ENCODE data around the gene TTF2.

TTF2 gene

DNA sequence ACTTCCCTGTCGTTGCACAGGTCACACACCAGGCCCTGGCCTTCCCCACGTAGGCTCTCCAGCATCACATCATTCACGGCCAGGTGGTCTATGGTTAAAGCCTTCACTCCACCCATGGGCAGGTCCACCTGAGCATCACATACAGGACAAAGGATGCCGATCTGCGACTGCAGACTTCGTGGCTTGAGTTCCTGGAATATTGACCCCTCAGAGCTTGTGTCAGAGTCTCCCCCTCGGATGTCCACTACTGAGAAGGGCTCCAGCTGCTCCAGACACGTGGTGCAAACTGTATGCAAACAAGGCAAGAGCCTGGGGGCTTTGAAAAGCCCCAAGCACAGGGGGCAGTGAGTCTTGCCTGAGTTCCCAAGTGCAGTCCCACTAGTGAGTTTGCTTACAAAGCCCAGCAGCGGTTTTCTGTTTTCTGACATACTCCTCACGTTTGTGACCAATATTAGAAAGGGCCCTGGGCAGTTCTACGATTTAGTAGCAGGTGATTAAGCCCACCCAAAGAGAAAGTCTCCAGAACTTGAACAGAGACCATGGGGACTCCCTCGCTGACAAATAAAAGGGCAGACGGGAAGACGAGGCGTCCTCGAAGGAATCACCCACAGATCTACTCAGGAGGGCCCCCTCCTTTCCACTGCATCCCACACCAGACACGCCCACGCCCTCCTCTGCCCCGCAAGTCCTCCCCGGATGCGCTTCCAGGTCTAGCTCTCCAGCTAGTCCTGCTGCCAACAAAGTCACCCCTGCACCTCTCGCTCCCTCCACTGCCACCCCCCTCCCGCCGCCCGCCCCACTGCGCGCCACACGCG is 60.9 kb downstream of the TTF2 start:
- DNase-seq (ENCODE audit: low read depth in 2 of 2): no peak

DNA sequence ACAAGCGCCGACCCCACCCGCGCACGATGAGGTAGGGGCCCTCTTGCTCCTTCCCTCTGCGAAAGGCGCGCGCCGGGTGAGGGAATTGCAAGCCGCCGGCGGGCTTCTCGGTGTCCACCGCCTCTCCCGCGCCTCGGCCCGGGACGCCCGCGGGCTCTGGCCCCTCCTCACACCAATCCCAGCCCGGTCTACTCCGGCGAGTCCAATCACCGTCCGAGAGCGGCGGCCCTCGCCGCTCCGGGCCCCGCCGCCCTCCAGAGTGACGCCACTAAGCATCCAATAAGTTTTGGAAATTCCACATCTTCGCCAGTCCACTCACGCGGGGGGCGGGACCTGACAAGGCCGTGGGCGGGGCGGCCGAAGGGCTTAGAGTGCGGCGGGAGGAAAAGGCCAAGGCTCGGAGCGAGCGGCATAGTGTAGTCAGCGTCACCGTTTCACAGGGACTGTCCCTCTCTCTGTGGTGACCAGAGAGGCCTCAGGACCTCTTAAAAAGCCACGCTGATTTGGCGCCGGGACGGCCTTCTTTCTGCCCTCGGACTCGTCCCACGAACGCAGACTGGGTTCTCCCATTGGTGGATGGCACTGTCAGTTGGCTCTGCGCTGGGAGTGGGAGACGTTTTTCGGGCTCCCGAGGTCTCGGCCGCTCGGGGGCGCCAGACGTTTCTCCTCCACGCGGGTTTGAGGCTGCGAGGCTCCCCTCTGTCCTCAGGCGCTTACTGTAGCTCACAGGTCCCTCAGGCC is 61.6 kb downstream of the TTF2 start, which contains the start of gene TRIM45:
Gene TRIM45 (minus strand): TSS at position 161 of the 741 bp plus-strand sequence. CDS start 548 bp downstream, outside the sequence.
- peak; percentile 56 to 65 for DNase-seq (ENCODE audit: low read depth in 2 of 2)

GRCh38 chr1:117122330-117123025 is 62.4 kb downstream of the TTF2 start:
- DNase-seq (ENCODE audit: low read depth in 2 of 2): no peak

GRCh38 chr1:117123274-117123673 is 63.1 kb downstream of the TTF2 start:
- no peak for DNase-seq (ENCODE audit: low read depth in 2 of 2)

- DNase-seq (ENCODE audit: low read depth in 2 of 2): no peak
Observed at GRCh38 chr1:117124661-117125060, 64.5 kb downstream of the TTF2 start.

- DNase-seq (ENCODE audit: low read depth in 2 of 2): no peak
Observed at GRCh38 chr1:117127795-117128194, 67.7 kb downstream of the TTF2 start.

GRCh38 chr1:117128323-117129079 is 68.4 kb downstream of the TTF2 start:
- no peak for DNase-seq (ENCODE audit: low read depth in 2 of 2)

DNA sequence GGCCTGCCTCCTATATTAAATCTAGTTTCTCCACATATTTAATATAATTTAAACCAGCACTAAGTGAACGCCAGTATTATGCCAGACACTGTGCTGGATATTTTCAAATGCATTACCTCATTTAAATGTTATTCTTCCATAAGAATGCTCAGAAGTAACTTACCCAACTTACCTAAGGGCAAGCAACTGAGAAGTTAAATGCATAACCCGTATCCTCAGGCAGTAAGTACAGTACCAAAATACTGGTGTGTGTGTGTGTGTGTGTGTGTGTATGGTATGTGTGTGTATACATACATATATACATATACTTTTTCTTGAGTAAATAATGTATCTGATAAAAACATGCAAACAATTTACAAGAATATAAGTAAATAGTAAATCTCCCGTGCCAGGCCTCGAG is 70.4 kb downstream of the TTF2 start:
- no peak for DNase-seq (ENCODE audit: low read depth in 2 of 2)

- no peak for DNase-seq (ENCODE audit: low read depth in 2 of 2)
Observed at GRCh38 chr1:117135329-117135728, 75.2 kb downstream of the TTF2 start.

- DNase-seq (ENCODE audit: low read depth in 2 of 2): no peak
Observed at GRCh38 chr1:117136749-117137148, 76.6 kb downstream of the TTF2 start.

- DNase-seq (ENCODE audit: low read depth in 2 of 2): no peak
Observed at GRCh38 chr1:117137281-117137855, 77.2 kb downstream of the TTF2 start.

DNA sequence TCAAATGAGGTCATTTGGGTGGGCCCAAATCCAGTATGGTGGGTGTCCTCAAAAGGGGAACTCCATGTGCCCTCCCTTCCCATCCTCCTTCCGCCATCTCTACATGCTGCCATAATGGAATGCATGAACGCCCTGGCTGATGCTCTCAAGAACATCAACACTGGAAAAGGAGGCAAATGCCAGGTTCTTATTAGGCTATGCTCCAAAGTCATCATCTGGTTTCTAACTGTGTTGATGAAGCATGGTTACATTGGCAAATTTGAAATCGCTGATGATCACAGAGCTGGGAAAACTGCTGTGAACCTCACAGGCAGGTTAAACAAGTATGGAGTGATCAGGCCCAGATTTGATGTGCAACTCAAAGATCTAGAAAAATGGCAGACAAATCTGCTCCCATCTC is 78.0 kb downstream of the TTF2 start:
- no peak for DNase-seq (ENCODE audit: low read depth in 2 of 2)

DNA sequence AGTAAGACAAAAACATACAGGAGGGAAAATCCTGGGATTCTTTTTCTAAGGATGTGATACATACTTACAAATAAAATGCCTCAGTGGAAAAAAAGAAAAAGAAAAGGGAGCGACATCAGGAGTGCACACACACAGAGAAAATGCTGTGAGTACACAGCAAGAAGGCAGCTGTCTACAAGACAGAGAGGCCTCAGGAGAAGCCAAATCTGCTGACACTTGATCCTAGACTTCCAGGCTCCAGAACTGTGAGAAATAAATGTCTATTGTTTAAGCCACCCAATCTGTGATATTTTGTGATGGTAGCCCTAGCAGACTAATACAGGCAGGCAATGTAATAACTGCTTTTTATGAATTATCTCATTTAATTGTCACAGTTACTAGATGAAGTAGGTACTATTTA is 78.4 kb downstream of the TTF2 start:
- DNase-seq (ENCODE audit: low read depth in 2 of 2): no peak

GRCh38 chr1:117142200-117142599 is 82.1 kb downstream of the TTF2 start:
- DNase-seq (ENCODE audit: low read depth in 2 of 2): no peak

- no peak for DNase-seq (ENCODE audit: low read depth in 2 of 2)
Observed at GRCh38 chr1:117143172-117143571, 83.0 kb downstream of the TTF2 start.

- DNase-seq (ENCODE audit: low read depth in 2 of 2): no peak
Observed at GRCh38 chr1:117143871-117144270, 83.7 kb downstream of the TTF2 start.

DNA sequence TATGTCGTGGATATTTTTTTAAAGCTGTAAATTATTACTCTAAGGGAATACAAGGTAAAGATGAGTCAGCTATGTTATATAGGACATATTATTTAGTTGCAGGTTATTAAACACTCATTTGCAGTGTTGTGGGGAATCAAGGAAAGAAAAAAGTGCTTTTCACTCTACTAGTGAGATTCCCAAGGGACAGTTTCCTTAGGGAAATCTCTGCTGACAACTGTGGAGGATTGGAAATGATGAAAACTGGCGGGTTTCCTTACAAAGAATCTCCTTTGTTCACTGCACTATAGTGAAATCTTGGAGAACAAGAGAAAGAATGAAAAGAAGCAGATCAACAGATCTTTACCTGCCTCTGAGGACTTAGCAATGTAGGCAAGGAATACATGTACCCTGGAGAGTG is 85.9 kb downstream of the TTF2 start:
- DNase-seq (ENCODE audit: low read depth in 2 of 2): no peak

DNA sequence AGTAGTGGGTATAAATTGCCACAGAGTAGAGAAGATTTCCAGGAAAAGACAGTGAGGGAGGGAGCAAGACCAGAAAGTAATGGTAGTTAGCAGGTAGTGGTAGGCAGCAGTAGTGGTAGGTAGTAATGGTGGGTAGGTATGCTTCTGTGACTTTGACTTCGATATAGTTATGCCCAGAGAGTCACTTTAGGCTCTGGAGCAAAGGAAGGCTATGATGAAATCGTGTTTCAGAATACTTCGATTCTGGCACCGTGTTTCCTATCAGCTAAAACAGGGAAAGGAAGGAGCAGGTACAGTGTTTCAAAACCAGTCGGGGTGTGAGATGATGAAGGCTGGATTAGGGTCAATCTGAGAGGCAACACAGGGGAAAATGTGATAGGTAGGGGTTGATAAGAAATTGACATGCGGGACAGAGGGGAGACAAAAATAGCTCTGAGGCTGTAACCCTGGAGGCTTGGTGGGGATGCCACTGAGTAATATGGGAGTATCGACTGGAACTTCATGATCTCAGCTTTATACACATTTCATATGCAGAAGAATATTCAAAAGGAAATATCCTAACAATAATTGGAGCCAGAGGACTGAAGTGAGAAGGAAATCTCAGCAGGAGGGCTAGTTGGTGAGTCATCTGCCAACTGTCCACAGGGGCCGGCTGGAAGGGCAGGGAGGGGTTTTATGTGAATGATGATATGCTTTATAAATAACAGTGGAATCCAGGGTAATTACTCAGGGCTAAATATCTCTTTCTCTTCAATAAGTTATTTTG is 86.6 kb downstream of the TTF2 start:
- no peak for DNase-seq (ENCODE audit: low read depth in 2 of 2)

GRCh38 chr1:117147341-117147831 is 87.3 kb downstream of the TTF2 start:
- DNase-seq (ENCODE audit: low read depth in 2 of 2): no peak

DNA sequence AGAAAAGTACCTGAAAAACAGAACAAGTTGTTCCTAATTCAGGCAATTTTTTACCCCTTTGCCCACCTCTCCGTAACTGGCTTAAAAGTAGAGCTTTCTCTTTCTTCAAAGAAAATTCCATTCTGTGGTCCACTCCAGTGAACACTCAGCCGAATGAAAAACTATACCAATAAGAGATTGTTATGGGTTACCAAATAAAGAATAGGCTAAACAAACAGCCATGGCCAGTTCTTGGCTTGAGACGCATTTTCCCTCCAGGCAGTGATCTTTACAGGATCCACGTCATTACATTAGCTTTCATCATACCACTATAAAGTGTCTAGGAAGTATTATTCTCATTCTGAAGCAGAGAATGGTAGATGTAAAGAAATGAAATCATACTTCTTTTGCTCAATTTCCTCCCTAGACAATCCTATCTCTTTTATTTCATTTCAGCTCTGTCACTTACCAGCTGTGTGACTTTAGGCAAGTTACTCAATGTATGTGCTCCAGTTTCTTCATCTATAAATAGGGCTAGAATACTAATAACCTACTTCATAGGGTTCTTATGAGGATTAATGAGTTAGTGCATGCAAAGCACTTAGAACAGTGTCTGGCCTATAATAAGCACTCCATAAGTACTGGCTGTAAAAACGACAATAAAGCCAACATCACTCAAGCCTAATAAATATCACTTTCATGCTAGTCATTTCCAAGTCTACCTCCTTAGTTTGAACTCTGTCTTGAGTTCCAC is 87.9 kb downstream of the TTF2 start:
- no peak for DNase-seq (ENCODE audit: low read depth in 2 of 2)

All from stimulated activated CD8-positive, alpha-beta memory T cell treated with anti-CD3 and anti-CD28 coated beads, Interleukin-7, amount 100 ng/mL, for 1 hour (primary cell).